Ureter (tissue), 1 donor: ENCODE measurements around the gene MAN1A1. TPM values are rescaled to one million over a fixed set of nuclear protein-coding genes. Genes with fewer than 3 reads are reported as not detected.
"Not testable (repeated sequence)": the region's sequence is repeated elsewhere in the genome, so short reads cannot be mapped to it uniquely, and the experiment has no call there.

Experiments used
- DNase-seq: peaks from one replicate; pipeline ENCODE4 v3.0.0-alpha.2; 2020; ENCODE audit warnings: low spot score
- total RNA-seq: library from RNA; stranded (reverse); gene quantifications from one replicate; pipeline ENCODE4 v1.2.4, GENCODE V29; 2023
- donor health status: DM: yes; HTN: yes; CAD: no.

Gene MAN1A1
- total RNA-seq, 1 donor from 2014 or later = 56.8 TPM

GRCh38 chr6:119303164-119303887 lies 46.2 kb downstream of the MAN1A1 start:
- no peak for DNase-seq

DNA sequence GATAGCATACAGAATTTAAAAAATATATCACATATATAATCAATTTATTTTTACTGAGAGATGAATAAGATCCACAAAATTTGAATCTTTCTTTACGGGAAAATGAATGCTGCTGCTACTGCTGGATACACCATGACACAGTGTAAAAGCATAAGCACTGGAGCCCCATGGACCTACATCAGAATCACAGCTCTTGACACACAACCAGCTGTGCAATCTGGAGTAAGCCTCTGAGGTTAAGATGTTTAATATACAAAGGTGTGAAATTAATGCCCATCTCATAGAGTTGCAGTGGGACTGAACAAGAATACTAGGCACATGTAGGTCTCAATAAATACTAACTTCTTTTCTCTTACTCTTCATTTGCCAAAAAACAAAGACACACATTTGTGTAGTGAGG lies 48.1 kb downstream of the MAN1A1 start:
- no peak for DNase-seq

DNA sequence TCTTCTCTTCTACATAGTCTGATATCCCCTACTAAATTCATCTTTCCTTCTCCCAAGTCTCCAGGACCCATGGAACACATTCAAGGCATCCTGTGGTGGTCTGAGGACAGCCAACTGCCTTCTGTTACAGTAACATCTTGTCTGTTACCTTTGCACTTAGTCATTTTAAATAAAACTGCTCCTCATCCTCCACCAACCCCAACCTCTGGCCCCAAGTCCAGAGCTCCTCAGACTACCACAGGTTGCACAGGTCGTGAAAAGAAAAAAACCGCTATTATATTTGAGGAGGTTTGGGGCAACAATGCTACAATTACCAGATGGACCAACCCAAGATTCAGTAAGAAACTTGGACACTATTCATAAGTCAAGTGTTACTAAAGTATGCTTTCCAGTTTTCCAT lies 49.9 kb downstream of the MAN1A1 start:
- no peak for DNase-seq

DNA sequence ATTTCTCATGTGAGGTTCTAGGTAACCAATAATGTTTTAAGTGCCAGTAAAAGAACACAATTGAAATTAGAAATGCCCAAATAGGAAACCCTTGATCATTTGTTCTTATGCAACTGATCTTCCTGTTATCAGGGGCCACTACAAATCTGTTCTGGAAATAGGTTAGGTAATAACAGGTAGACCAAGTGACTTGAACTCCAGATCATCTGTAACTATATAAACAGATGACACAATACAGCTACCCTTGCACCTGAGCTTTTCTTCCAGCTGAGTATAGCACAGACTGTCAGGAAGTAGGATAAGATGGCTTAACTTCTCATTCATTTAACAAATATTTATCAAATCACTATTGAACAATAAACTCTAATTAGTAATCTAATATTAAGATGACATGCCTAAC lies 52.5 kb downstream of the MAN1A1 start:
- no peak for DNase-seq

DNA sequence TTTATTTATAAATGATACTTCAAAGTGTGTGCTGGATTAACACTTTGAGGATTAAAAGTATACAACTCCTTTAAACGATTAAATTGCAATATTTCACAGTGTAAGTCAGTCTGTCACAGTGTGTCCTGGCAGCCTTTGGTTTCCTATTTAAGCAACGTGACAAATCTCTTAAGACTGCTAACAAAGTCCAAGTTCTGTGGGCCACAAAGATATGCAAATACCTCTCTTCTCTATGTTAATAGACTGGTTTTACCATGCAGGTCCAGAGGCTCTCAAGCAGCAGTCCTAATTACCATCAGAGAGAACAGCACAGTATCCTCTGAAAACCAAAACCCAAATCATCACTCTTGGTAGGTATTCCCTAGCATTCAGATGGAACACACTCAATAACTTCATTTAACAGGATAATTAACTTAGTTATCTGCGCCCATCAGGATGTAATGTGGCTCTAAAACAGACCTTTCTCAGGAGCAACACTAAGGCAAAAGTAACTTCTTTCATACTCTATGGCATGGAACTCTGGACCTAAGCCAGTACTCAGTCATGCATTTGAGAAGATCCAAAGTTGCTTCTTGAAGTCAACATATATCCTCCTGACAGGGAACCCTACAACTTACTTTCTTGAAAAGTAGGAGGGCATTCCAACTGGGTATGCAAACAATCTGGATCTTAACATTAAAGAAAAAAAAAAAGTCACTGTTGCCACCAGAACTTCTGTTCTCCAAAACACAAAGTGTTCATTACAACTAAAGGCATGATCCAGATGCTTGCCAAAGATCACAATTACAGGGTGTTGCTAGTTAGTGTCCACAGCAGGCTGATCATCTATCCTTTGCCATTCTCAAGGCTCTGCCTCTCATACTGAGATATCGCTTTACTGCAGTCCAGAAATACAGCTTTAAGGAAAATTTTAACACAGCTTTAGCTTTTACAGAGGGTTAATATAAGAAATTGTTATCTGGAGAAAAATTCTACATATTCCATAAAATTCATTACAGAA lies 53.2 kb downstream of the MAN1A1 start:
- DNase-seq = no peak

DNA sequence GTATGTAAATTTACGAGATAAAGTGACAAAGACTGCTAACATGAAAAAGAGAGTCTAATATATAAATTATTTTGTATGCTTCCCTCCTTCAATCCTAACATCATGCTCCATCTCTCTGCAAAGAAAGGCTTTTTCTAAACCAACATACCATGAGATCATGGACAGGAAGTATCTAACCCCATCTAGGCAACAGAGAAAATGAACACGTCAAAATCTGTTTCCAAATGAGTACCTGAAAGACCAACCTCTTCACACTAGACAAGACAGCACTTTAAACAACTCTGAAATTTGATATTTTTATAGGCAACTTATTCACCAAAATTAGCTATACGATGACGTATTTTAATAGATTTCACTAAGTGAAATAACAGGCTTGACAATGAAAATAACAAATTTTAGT lies 54.6 kb downstream of the MAN1A1 start:
- DNase-seq = no peak

- not testable (repeated sequence) for DNase-seq
Observed at GRCh38 chr6:119291060-119291459, 58.5 kb downstream of the MAN1A1 start.

- DNase-seq = no peak
Observed at GRCh38 chr6:119290306-119290705, 59.3 kb downstream of the MAN1A1 start.

GRCh38 chr6:119289651-119290050 lies 59.9 kb downstream of the MAN1A1 start:
- no peak for DNase-seq

DNA sequence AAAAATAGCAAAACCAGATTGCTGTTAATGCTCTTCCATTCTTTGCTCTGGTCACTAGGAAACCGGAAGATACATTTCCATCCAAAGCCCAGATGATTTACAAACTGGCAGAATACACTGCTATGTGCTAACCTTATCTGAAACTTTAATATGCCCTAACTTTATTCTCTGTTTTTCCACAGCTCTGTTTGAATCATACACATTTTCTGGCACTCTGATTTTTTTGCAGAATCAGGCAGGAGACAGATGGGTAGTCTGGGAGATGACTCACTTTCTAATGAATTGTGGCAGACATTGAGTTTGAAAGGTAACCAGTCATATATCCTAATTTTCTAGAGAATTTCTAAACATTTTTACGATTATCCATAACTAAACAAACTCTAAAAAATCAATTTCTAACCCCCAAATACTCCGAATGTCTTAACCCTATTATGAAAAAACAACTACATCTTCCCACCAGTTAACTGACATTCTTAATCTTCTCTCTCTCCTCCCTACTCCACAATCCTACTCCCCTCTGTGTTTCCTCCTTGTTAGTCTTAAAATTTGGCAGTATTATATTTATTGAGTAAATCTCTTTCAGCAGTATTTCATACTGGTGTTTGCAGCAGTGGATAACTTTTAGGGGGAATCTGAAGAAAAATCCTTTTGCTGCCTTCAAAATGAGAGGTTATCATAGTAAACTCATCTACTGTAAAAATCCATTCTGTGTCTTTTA lies 63.5 kb downstream of the MAN1A1 start:
- DNase-seq = no peak

DNA sequence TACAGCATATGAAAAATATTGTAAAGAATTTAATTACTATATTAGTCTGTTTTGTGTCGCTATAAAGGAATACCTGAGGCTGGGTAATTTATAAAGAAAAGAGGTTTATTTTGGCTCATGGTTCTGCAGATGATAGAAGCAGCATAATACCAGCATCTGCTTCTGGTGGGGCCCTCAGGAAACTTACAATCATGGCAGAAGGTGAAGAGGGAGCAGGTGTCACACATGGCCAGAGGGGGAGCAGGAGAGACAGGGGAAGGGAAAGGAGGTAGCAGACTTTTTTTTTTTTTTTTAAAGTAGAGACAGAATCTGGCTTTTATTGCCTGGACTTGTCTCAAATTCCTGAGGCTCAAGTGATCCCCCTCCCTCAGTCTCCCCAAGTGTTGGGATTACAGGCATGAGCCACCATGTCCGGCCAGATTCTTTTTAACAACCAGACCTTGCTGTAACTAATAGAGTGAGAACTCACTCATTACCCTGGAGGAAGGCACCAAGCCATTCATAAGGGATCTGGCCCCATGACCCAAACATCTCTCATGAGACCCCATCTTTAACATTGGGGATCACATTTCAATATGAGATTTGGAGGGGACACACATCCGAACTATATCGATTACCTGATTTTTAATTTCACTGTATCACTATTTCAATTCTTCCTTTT lies 64.6 kb downstream of the MAN1A1 start:
- no peak for DNase-seq

DNA sequence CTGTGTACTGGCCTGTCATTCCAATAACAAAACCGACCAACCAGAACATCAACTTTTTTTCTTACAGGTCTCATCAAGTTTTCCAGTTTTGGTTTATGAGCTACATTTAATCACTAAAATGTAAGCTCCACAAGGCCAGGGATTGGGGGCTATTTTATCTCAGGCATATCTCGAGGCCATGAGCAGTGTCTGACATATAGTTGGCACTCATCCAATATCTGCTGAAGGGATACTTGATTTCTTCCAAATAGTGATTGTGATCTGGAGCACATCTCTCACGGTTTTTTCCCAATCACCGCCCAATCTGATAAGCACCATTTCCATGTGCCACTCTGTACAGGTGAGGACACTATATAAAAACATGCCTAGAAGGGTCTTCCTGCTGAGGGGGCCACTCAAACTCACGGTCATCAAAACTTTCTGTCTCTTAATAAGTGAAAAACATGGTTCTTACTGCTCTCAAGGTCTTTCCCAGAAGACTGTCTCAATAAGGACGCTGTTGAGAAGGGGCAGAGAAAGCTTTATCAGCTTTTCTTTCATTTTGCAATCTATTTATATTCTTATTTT lies 65.5 kb downstream of the MAN1A1 start:
- no peak for DNase-seq

GRCh38 chr6:119283214-119283613 lies 66.3 kb downstream of the MAN1A1 start:
- DNase-seq = no peak

- no peak for DNase-seq
Observed at GRCh38 chr6:119280668-119281067, 68.9 kb downstream of the MAN1A1 start.

DNA sequence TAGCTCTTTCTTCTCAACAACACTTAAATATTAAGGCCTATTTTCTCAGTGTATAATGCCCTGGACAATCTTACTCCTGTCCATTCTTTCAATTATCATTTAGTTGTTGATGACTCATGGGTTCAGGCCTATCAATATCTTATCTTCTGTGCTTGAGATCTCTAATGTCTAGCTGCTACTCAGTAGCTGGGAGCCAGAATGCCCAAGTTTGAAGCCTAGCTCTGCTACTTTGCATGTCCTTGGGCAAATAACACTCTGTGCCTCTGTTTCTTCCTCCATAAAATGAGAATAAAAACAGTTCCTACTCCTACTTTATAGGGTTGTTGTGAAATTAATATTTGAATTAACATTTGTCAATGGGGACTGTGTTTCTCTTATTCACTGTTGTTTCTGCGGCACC lies 69.5 kb downstream of the MAN1A1 start:
- DNase-seq = no peak

GRCh38 chr6:119278625-119279024 lies 70.9 kb downstream of the MAN1A1 start:
- DNase-seq = no peak

GRCh38 chr6:119277052-119277451 lies 72.5 kb downstream of the MAN1A1 start:
- DNase-seq = no peak

DNA sequence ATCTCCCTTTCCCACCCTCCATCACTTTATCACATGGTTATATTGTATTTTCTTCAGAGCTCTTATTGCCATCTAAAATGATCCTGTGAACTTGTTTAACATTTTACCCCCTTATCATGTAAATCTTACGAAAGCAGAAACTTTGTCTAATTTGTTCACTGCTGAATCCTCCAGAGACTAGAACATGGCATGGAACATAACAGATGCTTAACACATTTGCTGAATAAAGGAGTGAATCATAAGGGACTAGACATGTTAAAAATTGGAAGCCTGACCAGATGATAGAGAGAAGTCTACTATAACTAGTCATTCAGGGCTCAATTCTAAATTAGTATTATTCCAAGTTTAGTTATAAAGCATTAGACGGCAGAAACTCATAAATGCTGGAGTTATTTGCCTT lies 73.3 kb downstream of the MAN1A1 start:
- no peak for DNase-seq

DNA sequence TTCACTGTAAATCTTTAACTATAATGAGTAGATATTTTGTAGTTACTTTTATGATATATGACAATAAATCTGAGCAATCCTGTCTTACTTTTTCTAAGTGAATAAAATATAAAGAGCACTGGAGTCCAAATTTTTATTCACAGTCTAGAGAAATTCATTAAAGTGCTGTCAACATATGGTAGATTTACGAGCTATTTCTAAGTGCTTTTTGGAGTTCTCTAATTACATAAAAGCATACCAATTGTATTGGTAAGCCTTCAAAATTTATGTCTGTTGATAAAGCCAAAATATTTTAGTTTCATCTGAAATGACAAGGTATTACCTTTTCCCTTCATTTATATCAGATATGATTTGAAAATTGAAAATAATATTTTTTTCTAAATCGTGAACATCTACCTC lies 75.4 kb downstream of the MAN1A1 start:
- no peak for DNase-seq

DNA sequence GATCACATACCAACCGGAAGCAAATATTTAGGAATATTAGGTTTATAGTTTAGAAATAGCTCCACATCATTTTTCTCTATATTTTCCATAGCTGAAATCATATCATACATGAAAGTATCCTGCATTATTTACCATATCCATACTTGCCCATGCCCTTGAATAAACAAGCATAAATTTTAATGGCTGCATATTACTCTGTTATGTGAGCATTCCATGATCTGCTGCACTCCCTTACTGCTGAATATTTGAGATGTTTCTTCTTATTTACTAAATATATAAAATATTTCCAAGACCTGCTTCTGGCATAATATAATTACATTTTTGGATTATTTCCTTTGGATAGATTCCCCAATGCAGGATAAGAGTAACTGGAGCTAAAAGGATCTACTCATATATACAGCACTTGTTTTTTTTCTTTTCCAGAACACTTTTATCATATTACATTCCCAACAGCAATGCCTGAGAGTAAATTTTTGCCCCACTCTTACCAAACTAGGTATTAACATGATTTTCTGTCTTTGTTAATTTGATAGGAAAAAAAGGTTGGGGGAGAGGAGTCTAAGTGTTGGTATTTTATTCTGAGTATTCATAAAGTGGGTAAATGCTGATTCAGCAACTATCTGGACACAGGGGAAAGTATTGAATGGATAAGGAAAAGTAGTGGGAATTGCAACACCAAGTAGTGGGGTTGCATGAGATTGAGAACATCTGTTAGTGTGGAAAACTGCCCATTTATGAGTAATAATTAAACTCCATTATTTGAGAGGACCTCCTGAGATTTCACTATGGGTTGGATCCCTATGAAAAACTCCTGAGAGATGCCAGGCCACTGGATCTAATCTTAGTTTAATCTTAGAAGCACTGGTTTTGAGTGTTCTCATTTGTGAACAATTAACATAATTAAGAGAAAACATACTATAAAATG lies 76.0 kb downstream of the MAN1A1 start:
- DNase-seq = no peak
